SK-N-SH (cell line): ENCODE measurements around the gene MFAP2.
A peak's percentile ranks its signal among the peaks of the same experiment; 100 is the strongest.

Experiments used
- CTCF ChIP-seq: fragments of 200-600 bp; sonication (generic); IDR thresholded peaks from 2 replicates; pipeline ENCODE4 v1.6.1; 2017; ENCODE audit warnings: antibody characterized with exemption, mild to moderate bottlenecking, moderate library complexity
- EZH2phosphoT487 ChIP-seq: fragments of 200-600 bp; sonication (generic); IDR thresholded peaks from 2 replicates; pipeline ENCODE4 v1.6.1; 2017; ENCODE audit warnings: low read depth, mixed run types, mild to moderate bottlenecking, antibody characterized with exemption, moderate library complexity, borderline replicate concordance
- USF2 ChIP-seq: fragments of 150-350 bp; IDR thresholded peaks from 2 replicates; pipeline ENCODE4 v1.6.1; 2017; ENCODE audit warnings: antibody characterized with exemption, low read length, low read depth, borderline replicate concordance

- TF ChIP-seq CTCF = peak; percentile 67
- no peak for TF ChIP-seq USF2
- no peak for TF ChIP-seq EZH2phosphoT487
Observed at GRCh38 chr1:16960560-16961296, 19.7 kb downstream of the MFAP2 start.
